ENCODE results near the gene CFAP299.
"Not testable (repeated sequence)": the region's sequence is repeated elsewhere in the genome, so short reads cannot be mapped to it uniquely, and the experiment has no call there.

The CFAP299 gene

DNA sequence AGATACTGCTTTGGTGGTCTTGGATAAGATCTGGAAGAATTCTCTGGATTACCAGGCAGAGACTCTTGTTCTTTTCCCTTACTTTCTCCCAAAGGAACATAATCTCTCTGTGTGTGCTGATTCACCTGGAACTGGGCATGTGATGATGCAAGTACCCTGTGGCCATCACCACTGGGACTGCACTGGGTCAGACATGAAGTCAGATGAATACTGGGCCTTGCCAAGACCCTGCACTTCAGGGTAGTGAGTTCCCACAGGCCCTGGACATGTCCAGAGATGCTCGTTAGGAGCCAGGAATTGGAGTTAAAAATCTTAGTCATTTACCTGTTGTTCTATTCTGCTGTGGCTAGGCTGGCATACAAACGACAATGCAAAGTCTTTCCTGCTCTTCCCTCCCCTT lies 404.8 kb downstream of the CFAP299 start:
- Histone ChIP-seq H3K9ac (ENCODE audit: low read length) (no peak overlapping the region), H3K27ac (ENCODE audit: low read depth, low read length) (no peak overlapping the region), H3K36me3 (ENCODE audit: insufficient read depth, low read length) (no peaks in the 10 kb centered on the region), H3K4me3 (ENCODE audit: low read depth in 1 of 2, low read length in 2 of 2) (no peak overlapping the region), H3K27me3 (ENCODE audit: control insufficient read depth in 1 of 2, insufficient read depth in 2 of 2, low read length in 2 of 2) (no peaks in the 10 kb centered on the region), H3K9me3 (ENCODE audit: low read length) (no peaks in the 10 kb centered on the region), H3K4me1 (ENCODE audit: insufficient read depth, low read length) (no peaks in the 10 kb centered on the region)

GRCh38 chr4:80749558-80749957 lies 414.0 kb downstream of the CFAP299 start:
- H3K9ac ChIP-seq (ENCODE audit: low read length); H3K27me3 ChIP-seq (ENCODE audit: control insufficient read depth in 1 of 2, insufficient read depth in 2 of 2, low read length in 2 of 2); H3K36me3 ChIP-seq (ENCODE audit: insufficient read depth, low read length); H3K4me1 ChIP-seq (ENCODE audit: insufficient read depth, low read length); H3K4me3 ChIP-seq (ENCODE audit: low read depth in 1 of 2, low read length in 2 of 2); H3K9me3 ChIP-seq (ENCODE audit: low read length); H3K27ac ChIP-seq (ENCODE audit: low read depth, low read length): not testable (repeated sequence)

- Histone ChIP-seq H3K36me3 (ENCODE audit: insufficient read depth, low read length) (no peaks in the 10 kb centered on the region), H3K9me3 (ENCODE audit: low read length) (no peaks in the 10 kb centered on the region), H3K9ac (ENCODE audit: low read length) (no peak overlapping the region), H3K27ac (ENCODE audit: low read depth, low read length) (no peak overlapping the region), H3K27me3 (ENCODE audit: control insufficient read depth in 1 of 2, insufficient read depth in 2 of 2, low read length in 2 of 2) (no peaks in the 10 kb centered on the region), H3K4me1 (ENCODE audit: insufficient read depth, low read length) (no peaks in the 10 kb centered on the region), H3K4me3 (ENCODE audit: low read depth in 1 of 2, low read length in 2 of 2) (no peak overlapping the region)
Observed at GRCh38 chr4:80751200-80751599, 415.7 kb downstream of the CFAP299 start.

- Histone ChIP-seq H3K9me3 (ENCODE audit: low read length) (no peaks in the 10 kb centered on the region), H3K36me3 (ENCODE audit: insufficient read depth, low read length) (no peaks in the 10 kb centered on the region), H3K4me3 (ENCODE audit: low read depth in 1 of 2, low read length in 2 of 2) (no peak overlapping the region), H3K27ac (ENCODE audit: low read depth, low read length) (no peak overlapping the region), H3K4me1 (ENCODE audit: insufficient read depth, low read length) (no peaks in the 10 kb centered on the region), H3K9ac (ENCODE audit: low read length) (no peak overlapping the region), H3K27me3 (ENCODE audit: control insufficient read depth in 1 of 2, insufficient read depth in 2 of 2, low read length in 2 of 2) (no peaks in the 10 kb centered on the region)
Observed at GRCh38 chr4:80767944-80768343, 432.4 kb downstream of the CFAP299 start.

GRCh38 chr4:80776168-80776567 lies 440.6 kb downstream of the CFAP299 start:
- Histone ChIP-seq H3K9me3 (ENCODE audit: low read length) (no peaks in the 10 kb centered on the region), H3K27ac (ENCODE audit: low read depth, low read length) (no peak overlapping the region), H3K4me1 (ENCODE audit: insufficient read depth, low read length) (no peaks in the 10 kb centered on the region), H3K4me3 (ENCODE audit: low read depth in 1 of 2, low read length in 2 of 2) (no peak overlapping the region), H3K27me3 (ENCODE audit: control insufficient read depth in 1 of 2, insufficient read depth in 2 of 2, low read length in 2 of 2) (no peaks in the 10 kb centered on the region), H3K36me3 (ENCODE audit: insufficient read depth, low read length) (no peaks in the 10 kb centered on the region), H3K9ac (ENCODE audit: low read length) (no peak overlapping the region)

DNA sequence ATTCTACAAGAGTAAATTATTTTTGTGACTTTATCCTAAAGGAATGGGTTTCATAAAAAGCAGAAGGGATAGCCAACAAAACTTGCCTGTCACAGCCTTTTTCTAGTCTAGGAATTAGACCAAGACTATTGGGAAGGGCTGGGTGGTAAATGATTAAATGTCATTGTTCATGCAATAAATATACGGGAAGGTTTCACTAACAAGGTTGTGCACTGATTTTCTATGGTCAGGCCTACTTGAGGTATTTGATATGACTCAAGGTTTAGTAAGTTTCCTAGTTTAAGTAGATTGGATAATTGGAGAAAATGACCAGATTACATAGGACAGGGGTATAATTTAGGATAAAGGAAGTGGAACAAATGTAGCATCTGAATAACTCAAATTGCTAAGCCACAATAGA lies 445.9 kb downstream of the CFAP299 start:
- H3K9me3 ChIP-seq (ENCODE audit: low read length), result no peaks in the 10 kb centered on the region

GRCh38 chr4:80787306-80787705 lies 451.8 kb downstream of the CFAP299 start:
- Histone ChIP-seq H3K4me1 (ENCODE audit: insufficient read depth, low read length) (no peaks in the 10 kb centered on the region), H3K27me3 (ENCODE audit: control insufficient read depth in 1 of 2, insufficient read depth in 2 of 2, low read length in 2 of 2) (no peaks in the 10 kb centered on the region), H3K36me3 (ENCODE audit: insufficient read depth, low read length) (no peaks in the 10 kb centered on the region), H3K9me3 (ENCODE audit: low read length) (no peaks in the 10 kb centered on the region), H3K27ac (ENCODE audit: low read depth, low read length) (no peak overlapping the region), H3K4me3 (ENCODE audit: low read depth in 1 of 2, low read length in 2 of 2) (no peak overlapping the region), H3K9ac (ENCODE audit: low read length) (no peak overlapping the region)

More for the DNA sequence above, 445.9 kb downstream of the CFAP299 start:
- Histone ChIP-seq H3K27ac (ENCODE audit: low read depth, low read length) (no peak overlapping the region), H3K9ac (ENCODE audit: low read length) (no peak overlapping the region), H3K27me3 (ENCODE audit: control insufficient read depth in 1 of 2, insufficient read depth in 2 of 2, low read length in 2 of 2) (no peaks in the 10 kb centered on the region), H3K4me1 (ENCODE audit: insufficient read depth, low read length) (no peaks in the 10 kb centered on the region), H3K36me3 (ENCODE audit: insufficient read depth, low read length) (no peaks in the 10 kb centered on the region), H3K4me3 (ENCODE audit: low read depth in 1 of 2, low read length in 2 of 2) (no peak overlapping the region)

DNA sequence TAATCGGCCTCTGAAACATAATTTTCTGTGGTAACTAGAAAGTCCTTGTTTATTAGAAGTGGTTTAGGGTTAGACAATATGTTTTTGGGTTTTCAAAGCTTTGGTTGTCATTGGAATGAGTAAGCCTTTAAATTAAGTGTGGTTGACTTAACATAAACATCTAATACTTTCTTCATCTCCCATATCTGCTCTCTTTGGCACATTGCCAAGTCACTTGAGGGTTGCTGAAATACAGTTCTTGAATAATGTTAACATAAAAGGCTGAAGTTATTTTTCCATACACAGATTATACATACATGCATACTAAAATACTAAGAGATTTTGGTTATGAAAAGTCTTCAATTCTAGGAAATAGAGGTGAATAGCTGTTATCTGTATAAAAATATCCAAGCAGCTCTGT lies 453.3 kb downstream of the CFAP299 start:
- no peaks in the 10 kb centered on the region for H3K9me3 ChIP-seq (ENCODE audit: low read length)
- no peaks in the 10 kb centered on the region for H3K4me1 ChIP-seq (ENCODE audit: insufficient read depth, low read length)
- H3K36me3 ChIP-seq (ENCODE audit: insufficient read depth, low read length), result no peaks in the 10 kb centered on the region
- H3K4me3 ChIP-seq (ENCODE audit: low read depth in 1 of 2, low read length in 2 of 2), result no peak overlapping the region
- no peaks in the 10 kb centered on the region for H3K27me3 ChIP-seq (ENCODE audit: control insufficient read depth in 1 of 2, insufficient read depth in 2 of 2, low read length in 2 of 2)
- no peak overlapping the region for H3K9ac ChIP-seq (ENCODE audit: low read length)
- H3K27ac ChIP-seq (ENCODE audit: low read depth, low read length), result no peak overlapping the region

DNA sequence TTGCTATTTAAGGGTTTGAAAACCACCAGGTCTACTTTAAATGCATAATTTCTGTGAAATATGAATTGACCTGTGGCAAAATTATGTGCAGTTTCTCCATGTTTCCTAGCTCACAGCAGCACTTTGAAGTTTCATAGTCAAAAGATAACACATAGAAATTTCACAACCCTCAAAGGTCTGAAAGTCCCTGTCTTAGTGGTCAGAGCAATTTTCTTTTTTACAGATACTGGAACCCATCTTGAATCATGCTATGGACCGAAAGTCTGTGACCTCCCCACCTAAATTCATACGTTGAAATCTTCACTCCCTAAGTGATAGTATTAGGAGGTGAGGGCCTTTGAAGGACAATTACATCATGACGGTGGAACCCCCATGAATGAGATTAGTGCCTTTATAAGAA lies 454.6 kb downstream of the CFAP299 start:
- H3K36me3 ChIP-seq (ENCODE audit: insufficient read depth, low read length), result no peaks in the 10 kb centered on the region
- no peak overlapping the region for H3K4me3 ChIP-seq (ENCODE audit: low read depth in 1 of 2, low read length in 2 of 2)
- no peaks in the 10 kb centered on the region for H3K27me3 ChIP-seq (ENCODE audit: control insufficient read depth in 1 of 2, insufficient read depth in 2 of 2, low read length in 2 of 2)
- no peak overlapping the region for H3K9ac ChIP-seq (ENCODE audit: low read length)
- H3K4me1 ChIP-seq (ENCODE audit: insufficient read depth, low read length), result no peaks in the 10 kb centered on the region
- no peaks in the 10 kb centered on the region for H3K9me3 ChIP-seq (ENCODE audit: low read length)
- H3K27ac ChIP-seq (ENCODE audit: low read depth, low read length), result no peak overlapping the region

DNA sequence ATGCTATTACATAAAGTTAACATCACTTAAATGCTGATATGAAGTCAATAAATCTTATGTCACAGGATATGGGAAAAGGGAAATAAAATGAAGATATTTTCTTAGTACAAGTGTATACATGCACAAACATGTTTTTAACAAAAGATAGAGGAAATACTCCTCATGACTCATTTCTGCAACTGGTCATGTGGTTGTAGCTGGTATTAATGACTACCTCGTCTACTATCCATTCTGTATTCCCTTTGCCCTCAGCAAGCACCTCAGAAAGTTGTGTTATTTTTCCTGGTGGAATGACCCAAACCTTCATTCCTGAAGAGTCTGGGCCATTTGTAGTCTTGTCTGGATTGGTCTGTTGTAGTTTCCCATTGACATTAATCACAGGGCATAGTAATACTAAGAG lies 458.1 kb downstream of the CFAP299 start:
- H3K27me3 ChIP-seq (ENCODE audit: control insufficient read depth in 1 of 2, insufficient read depth in 2 of 2, low read length in 2 of 2); H3K36me3 ChIP-seq (ENCODE audit: insufficient read depth, low read length); H3K9me3 ChIP-seq (ENCODE audit: low read length); H3K4me1 ChIP-seq (ENCODE audit: insufficient read depth, low read length); H3K9ac ChIP-seq (ENCODE audit: low read length); H3K4me3 ChIP-seq (ENCODE audit: low read depth in 1 of 2, low read length in 2 of 2); H3K27ac ChIP-seq (ENCODE audit: low read depth, low read length): not testable (repeated sequence)

GRCh38 chr4:80798082-80798481 lies 462.6 kb downstream of the CFAP299 start:
- no peaks in the 10 kb centered on the region for H3K27me3 ChIP-seq (ENCODE audit: control insufficient read depth in 1 of 2, insufficient read depth in 2 of 2, low read length in 2 of 2)
- H3K4me3 ChIP-seq (ENCODE audit: low read depth in 1 of 2, low read length in 2 of 2), result no peak overlapping the region
- H3K27ac ChIP-seq (ENCODE audit: low read depth, low read length), result no peak overlapping the region
- H3K9me3 ChIP-seq (ENCODE audit: low read length), result no peaks in the 10 kb centered on the region
- H3K36me3 ChIP-seq (ENCODE audit: insufficient read depth, low read length), result no peaks in the 10 kb centered on the region
- H3K9ac ChIP-seq (ENCODE audit: low read length), result no peak overlapping the region
- H3K4me1 ChIP-seq (ENCODE audit: insufficient read depth, low read length), result no peaks in the 10 kb centered on the region

DNA sequence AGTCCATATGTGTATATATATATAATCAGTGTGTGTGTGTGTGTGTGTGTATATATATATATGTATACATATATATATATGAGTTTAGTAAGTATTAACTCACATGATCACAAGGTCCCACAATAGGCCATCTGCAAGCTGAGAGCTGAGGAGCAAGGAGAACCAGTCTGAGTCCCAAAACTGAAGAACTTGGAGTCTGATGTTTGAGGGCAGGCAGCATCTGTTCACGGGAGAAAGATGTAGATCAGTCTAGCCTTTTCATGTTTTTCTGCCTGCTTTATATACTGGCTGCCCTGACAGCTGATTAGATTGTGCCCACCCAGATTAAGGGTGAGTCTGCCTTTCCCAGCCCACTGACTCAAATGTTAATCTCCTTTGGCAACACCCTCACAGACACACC lies 465.2 kb downstream of the CFAP299 start:
- not testable (repeated sequence) for H3K27me3 ChIP-seq (ENCODE audit: control insufficient read depth in 1 of 2, insufficient read depth in 2 of 2, low read length in 2 of 2); H3K4me3 ChIP-seq (ENCODE audit: low read depth in 1 of 2, low read length in 2 of 2); H3K4me1 ChIP-seq (ENCODE audit: insufficient read depth, low read length); H3K9ac ChIP-seq (ENCODE audit: low read length); H3K36me3 ChIP-seq (ENCODE audit: insufficient read depth, low read length); H3K27ac ChIP-seq (ENCODE audit: low read depth, low read length); H3K9me3 ChIP-seq (ENCODE audit: low read length)
